Mammary epithelial cell (primary cell): ENCODE results near the gene KCNMA1.

ENCODE experiments used
- EZH2 ChIP-seq: IDR thresholded peaks from 2 replicates; pipeline ENCODE4 v1.6.1; 2012; ENCODE audit warnings: low read length, inconsistent platforms, borderline replicate concordance
- TF ChIP-seq, protein P1 (sequence below), 2 donors: IDR thresholded peaks in 1 of 2; conservative IDR thresholded peaks in 1 of 2; 2 replicates each; pipeline ENCODE4 v1.5.1; 2011 to 2012; ENCODE audit warnings: inconsistent platforms in 2 of 2, low read length in 2 of 2, mild to moderate bottlenecking in 2 of 2, control low read depth in 1 of 2, low read depth in 1 of 2; ENCODE audit not compliant: insufficient read depth in 1 of 2; ENCODE audit errors: extremely low read depth in 1 of 2

DNA sequence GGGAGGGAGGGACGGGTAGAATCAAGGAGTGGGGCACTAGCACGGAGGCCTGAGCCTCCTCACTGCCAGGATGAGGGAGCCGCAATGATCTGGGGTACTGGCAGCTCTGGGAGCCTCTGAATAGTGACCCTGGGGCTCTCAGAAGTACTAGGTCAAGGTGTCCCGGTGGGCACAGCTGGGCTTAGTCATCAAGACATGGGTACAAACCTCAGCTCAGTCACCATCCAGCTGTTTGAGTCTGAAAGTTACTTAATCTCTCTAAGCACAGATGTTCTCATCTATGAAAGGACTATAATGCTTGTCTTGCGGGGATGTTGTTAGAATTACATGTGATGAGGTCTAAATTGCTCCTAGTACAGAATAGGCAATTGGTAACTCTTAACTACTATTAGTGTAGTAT, 276.8 kb downstream of the KCNMA1 start:
- TF ChIP-seq, protein P1, sequence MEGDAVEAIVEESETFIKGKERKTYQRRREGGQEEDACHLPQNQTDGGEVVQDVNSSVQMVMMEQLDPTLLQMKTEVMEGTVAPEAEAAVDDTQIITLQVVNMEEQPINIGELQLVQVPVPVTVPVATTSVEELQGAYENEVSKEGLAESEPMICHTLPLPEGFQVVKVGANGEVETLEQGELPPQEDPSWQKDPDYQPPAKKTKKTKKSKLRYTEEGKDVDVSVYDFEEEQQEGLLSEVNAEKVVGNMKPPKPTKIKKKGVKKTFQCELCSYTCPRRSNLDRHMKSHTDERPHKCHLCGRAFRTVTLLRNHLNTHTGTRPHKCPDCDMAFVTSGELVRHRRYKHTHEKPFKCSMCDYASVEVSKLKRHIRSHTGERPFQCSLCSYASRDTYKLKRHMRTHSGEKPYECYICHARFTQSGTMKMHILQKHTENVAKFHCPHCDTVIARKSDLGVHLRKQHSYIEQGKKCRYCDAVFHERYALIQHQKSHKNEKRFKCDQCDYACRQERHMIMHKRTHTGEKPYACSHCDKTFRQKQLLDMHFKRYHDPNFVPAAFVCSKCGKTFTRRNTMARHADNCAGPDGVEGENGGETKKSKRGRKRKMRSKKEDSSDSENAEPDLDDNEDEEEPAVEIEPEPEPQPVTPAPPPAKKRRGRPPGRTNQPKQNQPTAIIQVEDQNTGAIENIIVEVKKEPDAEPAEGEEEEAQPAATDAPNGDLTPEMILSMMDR (conservative IDR thresholded peaks at IDR 0.05 in 1 of 2, IDR thresholded peaks at IDR 0.05 in 1 of 2; ENCODE audit: extremely low read depth in 1 of 2, insufficient read depth in 1 of 2, low read depth in 1 of 2, low read length in 2 of 2) = no peak
- TF ChIP-seq EZH2 = no peak
